Measurements from ENCODE around the gene ITGAE. TPM values are rescaled to one million over a fixed set of nuclear protein-coding genes. Genes with fewer than 3 reads are reported as not detected.
A peak's percentile ranks its signal among the peaks of the same experiment; 100 is the strongest.

The ITGAE gene
- total RNA-seq, 1 donor from 2014 or later = 28.3 TPM

DNA sequence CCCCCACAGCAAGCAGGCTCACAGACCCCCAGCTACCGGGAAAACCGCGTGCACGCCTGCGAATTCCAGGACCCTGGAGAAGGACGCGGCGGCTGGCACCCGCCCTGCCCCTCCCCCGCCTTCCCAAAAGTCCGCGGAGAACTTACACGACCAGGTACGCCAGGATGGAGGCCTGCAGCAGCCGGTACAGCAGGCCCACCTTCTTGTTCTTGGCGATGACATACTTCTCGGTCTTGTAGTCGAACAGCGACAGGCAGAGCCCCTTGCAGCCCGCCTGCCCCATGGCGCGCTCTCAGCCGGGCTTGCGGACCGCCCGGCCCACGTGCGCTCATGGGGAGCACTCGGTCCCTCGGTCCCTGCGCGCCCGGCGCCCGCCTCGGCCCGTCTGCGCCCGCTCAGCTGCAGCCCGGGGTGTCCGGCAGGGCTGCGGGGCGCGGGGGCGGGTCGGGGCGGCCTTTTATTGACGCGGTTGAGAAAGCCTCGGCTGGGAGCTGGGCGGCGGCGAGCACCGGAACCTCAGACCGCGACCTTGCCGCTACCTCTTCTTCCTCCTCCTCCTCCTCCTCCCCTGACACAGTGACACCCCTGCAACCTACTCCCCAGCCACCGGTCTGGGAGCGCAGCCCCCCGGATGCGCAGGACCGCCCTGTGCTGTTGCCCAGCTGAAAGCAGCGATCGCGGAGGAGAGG, 105.1 kb downstream of the ITGAE start, which contains the start of gene P2RX5:
TSS of gene P2RX5 (minus strand) at position 433 of the 689 bp plus-strand sequence. CDS start at position 283, 150 bp downstream.
- TF ChIP-seq, protein P1, sequence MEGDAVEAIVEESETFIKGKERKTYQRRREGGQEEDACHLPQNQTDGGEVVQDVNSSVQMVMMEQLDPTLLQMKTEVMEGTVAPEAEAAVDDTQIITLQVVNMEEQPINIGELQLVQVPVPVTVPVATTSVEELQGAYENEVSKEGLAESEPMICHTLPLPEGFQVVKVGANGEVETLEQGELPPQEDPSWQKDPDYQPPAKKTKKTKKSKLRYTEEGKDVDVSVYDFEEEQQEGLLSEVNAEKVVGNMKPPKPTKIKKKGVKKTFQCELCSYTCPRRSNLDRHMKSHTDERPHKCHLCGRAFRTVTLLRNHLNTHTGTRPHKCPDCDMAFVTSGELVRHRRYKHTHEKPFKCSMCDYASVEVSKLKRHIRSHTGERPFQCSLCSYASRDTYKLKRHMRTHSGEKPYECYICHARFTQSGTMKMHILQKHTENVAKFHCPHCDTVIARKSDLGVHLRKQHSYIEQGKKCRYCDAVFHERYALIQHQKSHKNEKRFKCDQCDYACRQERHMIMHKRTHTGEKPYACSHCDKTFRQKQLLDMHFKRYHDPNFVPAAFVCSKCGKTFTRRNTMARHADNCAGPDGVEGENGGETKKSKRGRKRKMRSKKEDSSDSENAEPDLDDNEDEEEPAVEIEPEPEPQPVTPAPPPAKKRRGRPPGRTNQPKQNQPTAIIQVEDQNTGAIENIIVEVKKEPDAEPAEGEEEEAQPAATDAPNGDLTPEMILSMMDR (IDR thresholded peaks at IDR 0.05) = no peak
- Mint-ChIP-seq H3K27me3 (ENCODE audit: low read depth) (peaks cover 8% of the 10 kb centered on the region), H3K9me3 (ENCODE audit: low read depth) (peaks cover 10% of the 10 kb centered on the region), H3K27ac (ENCODE audit: unreplicated experiment) (no peak within 1 kb of the TSS), H3K4me3 (ENCODE audit: unreplicated experiment) (peak within 1 kb of the TSS; percentile 83), H3K4me1 (ENCODE audit: low read depth) (peaks cover 4% of the 10 kb centered on the region), H3K36me3 (ENCODE audit: low read depth) (no peaks in the 10 kb centered on the region)
- no peak for DNase-seq (ENCODE audit: low spot score)

DNA sequence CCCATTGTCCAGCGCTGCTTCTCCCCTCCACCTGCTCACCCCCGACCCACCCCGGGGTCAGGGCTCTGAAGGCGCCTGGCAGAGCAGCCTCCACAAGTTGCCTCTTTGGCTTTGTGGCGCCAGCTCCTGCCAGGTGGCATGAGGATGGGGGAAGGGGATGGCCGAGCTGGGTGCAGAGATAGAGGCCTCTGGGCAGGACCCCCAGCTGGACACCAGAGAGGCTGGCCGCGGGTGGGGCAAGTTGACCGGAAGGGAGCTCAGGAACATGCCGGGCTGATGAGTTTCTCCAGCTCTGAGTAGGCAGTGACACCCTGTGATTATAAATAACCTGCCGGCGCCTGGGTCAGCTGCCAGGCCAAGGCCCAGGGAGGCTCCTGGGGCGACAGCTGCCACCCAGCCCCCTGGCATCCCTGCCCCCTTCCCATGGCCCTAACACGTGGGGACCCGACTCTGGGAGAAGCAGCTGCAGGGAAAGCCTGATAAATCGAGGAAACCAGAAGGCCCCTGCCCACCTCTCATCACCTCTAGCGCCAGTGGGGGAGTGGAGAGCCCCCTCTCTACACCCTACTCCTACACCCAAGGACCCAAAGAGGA, 105.8 kb downstream of the ITGAE start:
- Mint-ChIP-seq H3K9me3 (ENCODE audit: low read depth) (peaks cover 10% of the 10 kb centered on the region), H3K27ac (ENCODE audit: unreplicated experiment) (no peak overlapping the region), H3K27me3 (ENCODE audit: low read depth) (peaks cover 8% of the 10 kb centered on the region), H3K36me3 (ENCODE audit: low read depth) (no peaks in the 10 kb centered on the region), H3K4me1 (ENCODE audit: low read depth) (peaks cover 4% of the 10 kb centered on the region), H3K4me3 (ENCODE audit: unreplicated experiment) (peak overlapping the region; percentile 65)
- no peak for DNase-seq (ENCODE audit: low spot score)
- TF ChIP-seq, protein P1 (IDR thresholded peaks at IDR 0.05) = no peak

DNA sequence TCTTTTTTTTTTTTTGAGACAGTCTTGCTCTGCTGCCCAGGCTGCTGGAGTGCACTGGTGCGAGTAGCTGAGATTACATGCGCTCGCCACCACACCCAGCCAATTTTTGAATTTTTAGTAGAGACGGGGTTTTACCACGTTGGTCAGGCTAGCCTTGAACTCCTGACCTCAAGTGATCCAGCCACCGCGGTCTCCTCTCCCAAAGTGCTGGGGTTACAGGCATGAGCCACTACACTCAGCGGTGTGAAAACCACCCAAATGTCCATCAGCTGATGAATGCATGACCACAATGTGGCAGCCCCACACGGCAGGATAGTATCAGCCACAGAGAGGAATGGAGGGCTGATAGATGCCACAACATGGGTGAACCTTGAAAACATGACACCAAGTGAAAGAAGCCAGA, 107.2 kb downstream of the ITGAE start:
- Mint-ChIP-seq H3K36me3 (ENCODE audit: low read depth) (no peaks in the 10 kb centered on the region), H3K4me3 (ENCODE audit: unreplicated experiment) (no peak overlapping the region), H3K4me1 (ENCODE audit: low read depth) (peaks cover 4% of the 10 kb centered on the region), H3K27me3 (ENCODE audit: low read depth) (peaks cover 8% of the 10 kb centered on the region), H3K27ac (ENCODE audit: unreplicated experiment) (no peak overlapping the region), H3K9me3 (ENCODE audit: low read depth) (peaks cover 10% of the 10 kb centered on the region)
- no peak for DNase-seq (ENCODE audit: low spot score)
- TF ChIP-seq, protein P1 (IDR thresholded peaks at IDR 0.05) = no peak

DNA sequence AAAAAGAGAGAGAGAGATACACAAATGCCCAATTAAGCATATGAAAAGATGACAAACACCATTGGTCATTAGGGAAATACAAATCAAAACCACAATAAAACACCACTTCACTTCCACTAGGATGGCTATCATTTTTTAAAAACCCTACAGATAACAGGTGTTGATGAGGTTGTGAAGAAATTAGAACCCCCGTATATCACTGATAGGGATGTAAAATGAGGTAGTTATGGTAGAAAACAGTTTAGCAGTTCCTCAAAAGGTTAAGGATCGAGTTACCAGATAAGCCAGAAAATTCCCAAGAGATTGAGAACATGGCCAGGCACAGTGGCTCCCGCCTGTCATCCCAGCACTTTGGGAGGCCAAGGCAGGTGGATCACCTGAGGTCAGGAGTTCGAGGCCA, 107.8 kb downstream of the ITGAE start:
- H3K4me1 Mint-ChIP-seq (ENCODE audit: low read depth) = peaks cover 4% of the 10 kb centered on the region

GRCh38 chr17:3692346-3692745, 108.6 kb downstream of the ITGAE start:
- TF ChIP-seq, protein P1 (IDR thresholded peaks at IDR 0.05) = peak; percentile 27
- H3K27ac Mint-ChIP-seq (ENCODE audit: unreplicated experiment) = no peak overlapping the region
- H3K27me3 Mint-ChIP-seq (ENCODE audit: low read depth) = peaks cover 4% of the 10 kb centered on the region
- peaks cover 4% of the 10 kb centered on the region for H3K4me1 Mint-ChIP-seq (ENCODE audit: low read depth)
- no peaks in the 10 kb centered on the region for H3K9me3 Mint-ChIP-seq (ENCODE audit: low read depth)
- no peak for DNase-seq (ENCODE audit: low spot score)
- no peak overlapping the region for H3K4me3 Mint-ChIP-seq (ENCODE audit: unreplicated experiment)
- no peaks in the 10 kb centered on the region for H3K36me3 Mint-ChIP-seq (ENCODE audit: low read depth)

More for the DNA sequence above, 107.8 kb downstream of the ITGAE start:
- DNase-seq (ENCODE audit: low spot score) = no peak
- TF ChIP-seq, protein P1 (IDR thresholded peaks at IDR 0.05) = no peak
- H3K36me3 Mint-ChIP-seq (ENCODE audit: low read depth) = no peaks in the 10 kb centered on the region
- H3K27me3 Mint-ChIP-seq (ENCODE audit: low read depth) = peaks cover 8% of the 10 kb centered on the region
- no peak overlapping the region for H3K27ac Mint-ChIP-seq (ENCODE audit: unreplicated experiment)
- H3K9me3 Mint-ChIP-seq (ENCODE audit: low read depth) = peaks cover 6% of the 10 kb centered on the region
- H3K4me3 Mint-ChIP-seq (ENCODE audit: unreplicated experiment) = no peak overlapping the region
